Measurements from ENCODE around the gene SCAF1.
A peak's percentile ranks its signal among the peaks of the same experiment; 100 is the strongest.

SCAF1 gene

DNA sequence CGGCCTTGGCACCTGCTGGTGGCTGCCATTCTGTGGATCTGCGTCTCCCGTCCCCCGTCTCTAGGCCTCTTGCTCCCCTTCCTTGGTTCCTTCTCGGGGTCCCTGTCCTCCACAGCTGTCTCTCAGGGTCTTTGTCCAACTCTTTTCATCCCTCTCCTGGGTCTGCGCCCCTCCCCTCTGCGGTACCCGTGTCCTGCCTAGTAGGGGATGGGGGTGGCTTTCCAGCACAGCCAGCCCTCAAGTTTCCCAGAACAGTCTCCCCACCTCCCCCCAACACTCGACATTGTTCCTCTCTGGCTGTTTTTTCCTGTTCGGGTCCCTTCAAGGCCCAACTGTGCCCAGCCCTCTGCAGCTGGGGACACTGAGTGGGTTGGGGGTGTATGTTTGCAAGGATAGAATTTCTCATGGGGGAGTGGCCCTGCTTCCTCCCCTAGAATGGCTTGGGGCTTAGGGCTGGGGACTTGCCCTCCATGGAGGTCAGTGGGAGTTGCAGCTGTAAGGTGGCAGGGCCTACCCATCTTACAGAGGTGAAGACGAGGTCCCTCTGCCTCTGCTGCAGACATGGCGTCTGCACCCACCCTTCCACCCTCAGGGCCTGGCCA is 46.6 kb downstream of the SCAF1 start:
- no peak for DNase-seq

DNA sequence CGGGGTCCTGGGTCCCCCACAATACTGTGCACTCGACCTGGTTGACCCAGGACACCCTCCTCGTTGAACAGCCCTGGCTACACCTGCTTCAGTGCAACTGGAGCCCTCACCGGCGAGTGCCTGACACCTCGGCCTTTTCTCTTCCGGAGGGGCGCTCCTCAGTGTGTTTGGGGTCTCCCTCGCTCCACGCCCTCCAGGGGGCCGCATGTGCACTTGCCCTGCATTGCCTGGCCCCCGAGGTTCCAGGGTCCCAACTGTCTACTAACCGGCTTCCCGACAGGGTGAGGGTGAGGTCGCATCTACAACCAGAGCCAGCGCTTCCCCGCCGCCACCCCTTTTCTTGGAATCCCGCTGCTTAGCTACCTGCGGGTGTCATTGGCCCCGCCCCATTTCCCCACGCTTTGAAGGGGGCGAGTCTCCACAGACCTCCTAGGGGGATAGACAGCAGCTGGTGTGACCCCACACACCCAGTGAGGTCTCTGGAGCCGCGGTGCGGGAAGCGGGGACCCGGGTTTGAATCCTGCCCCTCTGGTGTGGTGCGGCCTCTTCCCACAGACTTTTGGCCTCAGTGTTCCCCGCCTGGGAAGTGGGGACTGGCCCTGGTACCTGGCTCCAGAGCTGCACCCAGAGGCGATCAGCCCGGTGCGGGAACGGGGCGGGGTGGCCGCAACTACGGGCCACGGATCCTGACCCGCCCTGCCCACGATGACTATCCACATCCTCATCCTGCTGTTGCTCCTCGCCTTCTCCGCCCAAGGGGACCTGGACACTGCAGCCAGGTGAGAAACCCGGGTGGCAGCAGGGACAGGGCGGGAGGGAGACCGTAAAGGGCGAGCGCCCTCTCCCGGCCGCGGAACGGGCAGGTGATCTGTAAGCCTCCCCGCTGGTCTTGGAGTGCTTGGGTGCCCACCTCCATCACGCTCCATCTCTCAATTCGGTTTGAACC is 47.4 kb downstream of the SCAF1 start, which contains the start of gene ADM5:
ADM5 (plus strand) TSS at position 462 of the 946 bp plus-strand sequence; CDS start at position 706, 244 bp downstream.
- DNase-seq: peak in 1 of 4 experiments; percentile 22

DNA sequence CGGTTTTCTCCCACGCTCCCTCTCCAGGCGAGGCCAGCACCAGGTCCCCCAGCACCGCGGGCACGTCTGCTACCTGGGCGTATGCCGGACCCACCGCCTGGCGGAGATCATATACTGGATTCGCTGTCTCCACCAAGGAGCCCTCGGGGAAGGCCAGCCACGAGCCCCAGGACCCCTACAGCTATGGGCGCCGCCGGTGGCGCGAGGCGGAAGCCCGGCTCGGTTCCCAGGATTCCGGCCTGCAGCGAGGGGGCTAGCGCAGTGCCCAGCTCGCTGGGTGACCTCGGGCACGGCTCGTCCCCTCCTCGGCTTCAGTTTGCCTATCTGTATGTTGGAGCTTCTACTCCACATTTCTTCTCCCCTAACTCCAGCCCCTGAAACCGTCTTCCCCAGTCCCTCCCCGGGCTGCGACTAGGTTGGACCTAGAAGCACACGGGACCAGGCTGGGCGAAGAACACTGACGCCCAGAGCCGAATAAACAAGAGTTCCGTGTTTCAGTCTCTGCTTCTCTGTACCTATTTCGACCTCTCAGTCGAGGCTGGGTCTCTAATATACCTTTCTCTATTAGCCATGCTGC is 48.2 kb downstream of the SCAF1 start:
- DNase-seq: no peak

DNA sequence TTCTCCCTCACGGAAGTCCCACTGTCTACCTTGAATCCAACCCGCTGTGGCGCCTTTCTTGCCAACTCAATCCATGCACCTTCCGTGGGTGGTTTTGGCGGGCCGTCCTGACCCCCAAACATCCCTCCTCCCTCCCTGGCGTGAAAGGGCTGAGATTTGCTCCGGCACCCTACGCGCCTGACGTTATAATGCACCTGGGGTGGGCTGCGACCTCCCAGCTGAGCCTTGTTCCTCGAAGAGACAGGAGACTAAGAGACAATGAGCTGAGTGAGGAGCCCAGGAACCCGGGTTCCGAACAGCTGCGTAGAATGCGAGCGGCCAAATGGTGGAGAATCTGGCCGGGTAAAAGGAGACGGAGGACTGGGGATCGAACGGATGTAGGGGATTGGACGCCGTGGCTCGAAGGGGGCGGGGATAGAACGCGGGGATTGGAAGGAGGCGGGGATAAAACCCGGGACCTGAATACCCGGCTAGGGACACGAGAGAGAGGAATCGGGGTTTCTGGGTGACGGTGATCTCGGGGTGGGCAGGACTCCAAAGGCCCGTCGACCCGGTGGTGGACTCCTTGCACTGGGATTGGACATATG is 48.7 kb downstream of the SCAF1 start, which contains the start of gene CPT1C:
CPT1C (plus strand) TSS at position 461 of the 587 bp plus-strand sequence. CDS start 1,137 bp downstream, outside the sequence.
- peak in 1 of 4 experiments; percentile 27 for DNase-seq

DNA sequence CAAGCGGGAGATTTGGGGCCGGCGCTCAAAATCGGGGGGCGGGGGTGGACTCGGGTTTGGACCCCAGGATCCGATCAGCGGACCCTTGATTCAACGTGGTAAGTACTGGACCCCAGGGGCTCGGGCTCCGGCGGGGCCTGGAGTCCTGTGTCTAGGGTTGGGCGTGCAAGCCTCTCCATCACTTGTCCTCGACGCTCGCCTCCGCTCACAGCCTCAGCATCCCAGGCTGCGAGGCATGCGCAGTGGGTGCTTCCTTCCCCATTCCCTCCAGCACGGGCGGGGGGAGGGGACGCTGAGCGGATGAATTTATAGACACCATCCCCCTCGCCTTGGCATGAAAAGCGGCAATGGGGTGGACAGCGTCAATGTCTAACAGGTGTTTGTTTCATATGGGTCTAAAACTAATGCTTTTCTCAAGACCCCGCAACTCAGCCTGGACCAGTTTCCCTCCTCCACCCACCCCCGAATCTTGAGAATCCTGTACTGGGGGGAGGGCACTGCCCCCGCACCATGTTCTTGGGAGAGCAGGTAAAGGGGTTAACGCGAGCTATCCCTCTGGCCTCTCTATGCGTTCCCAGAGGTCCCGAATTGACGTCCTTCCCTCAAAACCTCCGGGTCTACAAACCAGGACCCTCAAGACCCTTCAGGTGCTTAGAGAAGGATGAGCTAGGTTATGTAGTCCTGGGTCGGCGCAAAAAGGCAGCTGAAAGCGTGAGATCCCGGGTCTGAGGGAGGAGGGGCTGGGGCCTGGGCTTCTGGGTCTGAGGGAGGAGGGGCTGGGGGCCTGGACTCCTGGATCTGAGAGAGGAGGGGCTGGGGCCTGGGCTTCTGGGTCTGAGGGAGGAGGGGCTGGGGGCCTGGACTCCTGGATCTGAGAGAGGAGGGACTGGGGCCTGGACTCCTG is 49.5 kb downstream of the SCAF1 start:
- DNase-seq: no peak

DNA sequence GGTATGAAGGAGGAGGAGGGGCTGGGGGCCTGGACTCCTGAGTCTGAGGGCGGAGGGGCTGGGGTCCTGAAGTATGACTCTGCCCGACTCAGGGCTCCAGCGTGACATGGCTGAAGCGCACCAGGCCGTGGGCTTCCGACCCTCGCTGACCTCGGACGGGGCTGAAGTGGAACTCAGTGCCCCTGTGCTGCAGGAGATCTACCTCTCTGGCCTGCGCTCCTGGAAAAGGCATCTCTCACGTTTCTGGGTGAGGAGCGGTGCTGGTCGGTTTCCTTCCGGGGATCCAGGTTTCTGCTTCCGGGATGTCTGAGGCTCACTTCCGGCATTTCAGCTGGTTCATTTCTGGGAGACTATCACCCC is 50.1 kb downstream of the SCAF1 start:
- no peak for DNase-seq

DNA sequence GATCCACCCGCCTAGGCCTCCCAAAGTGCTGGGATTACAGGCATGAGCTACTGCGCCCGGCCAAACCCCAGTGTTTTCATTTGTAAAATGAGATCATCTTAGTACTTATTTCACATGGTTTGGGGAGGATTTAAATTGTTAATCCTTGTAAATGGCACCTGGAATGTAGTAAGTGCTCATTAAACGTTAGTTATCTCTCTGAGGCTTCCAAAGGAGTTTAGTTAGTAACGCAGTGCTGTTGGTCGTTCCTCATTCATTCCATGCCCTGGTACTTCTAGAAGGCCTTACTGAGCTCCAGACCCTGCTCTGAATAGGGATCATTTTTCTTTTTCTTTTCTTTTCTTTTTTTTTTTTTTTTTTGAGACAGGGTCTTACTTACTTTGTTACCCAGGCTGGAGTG is 54.1 kb downstream of the SCAF1 start:
- DNase-seq: no peak

DNA sequence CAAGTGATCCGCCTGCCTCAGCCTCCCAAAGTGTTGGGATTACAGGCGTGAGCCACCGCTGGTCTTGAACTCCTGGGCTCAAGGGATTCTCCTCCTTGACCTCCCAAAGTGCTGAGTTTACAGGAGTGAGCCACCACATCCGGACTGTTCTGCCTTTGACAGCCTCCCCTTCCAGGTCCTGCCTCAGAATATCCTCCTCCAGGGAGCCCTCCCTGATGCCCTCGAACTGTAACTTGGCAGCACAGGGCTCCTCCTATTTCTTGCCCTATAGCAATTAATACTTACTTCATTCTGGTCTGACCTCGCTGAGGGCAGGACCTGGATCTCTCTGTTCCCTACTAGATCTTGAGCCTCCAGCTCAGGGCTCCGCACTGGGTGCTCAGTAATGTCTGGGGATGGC is 54.9 kb downstream of the SCAF1 start:
- no peak for DNase-seq

DNA sequence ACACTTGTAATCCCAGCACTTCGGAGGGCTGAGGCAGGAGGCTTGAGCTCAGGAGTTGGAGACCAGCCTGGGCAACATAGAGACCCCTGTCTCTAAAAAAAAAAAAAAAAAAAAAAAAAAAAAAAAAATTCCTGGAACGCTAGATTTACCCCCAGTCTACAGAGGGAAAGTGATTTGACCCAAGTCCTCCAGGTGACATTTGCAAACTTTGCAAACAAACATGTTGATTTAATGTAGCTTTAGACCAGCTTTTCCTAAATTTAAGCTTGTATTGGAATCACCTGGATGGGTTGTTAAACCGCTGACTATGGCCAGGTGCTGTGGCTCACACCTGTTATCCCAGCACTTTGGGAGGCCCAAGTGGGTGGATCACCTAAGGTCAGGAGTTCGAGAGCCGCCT is 57.4 kb downstream of the SCAF1 start:
- DNase-seq: no peak

DNA sequence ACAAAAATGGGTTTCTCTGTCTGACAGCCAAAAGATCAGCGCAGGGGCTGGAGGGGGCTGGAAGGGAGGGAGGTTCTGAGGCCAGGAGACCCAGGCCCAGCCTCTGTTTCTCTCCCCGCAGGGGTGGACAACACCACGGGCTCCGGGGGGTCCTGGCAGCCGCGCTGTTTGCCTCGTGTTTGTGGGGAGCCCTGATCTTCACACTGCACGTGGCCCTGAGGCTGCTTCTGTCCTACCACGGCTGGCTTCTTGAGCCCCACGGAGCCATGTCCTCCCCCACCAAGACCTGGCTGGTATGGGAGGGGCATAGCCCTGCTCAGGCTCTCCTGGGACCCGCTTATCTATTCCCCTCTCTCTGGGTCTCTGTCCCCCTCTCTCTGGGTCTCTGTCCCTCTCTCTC is 58.6 kb downstream of the SCAF1 start:
- DNase-seq: no peak

DNA sequence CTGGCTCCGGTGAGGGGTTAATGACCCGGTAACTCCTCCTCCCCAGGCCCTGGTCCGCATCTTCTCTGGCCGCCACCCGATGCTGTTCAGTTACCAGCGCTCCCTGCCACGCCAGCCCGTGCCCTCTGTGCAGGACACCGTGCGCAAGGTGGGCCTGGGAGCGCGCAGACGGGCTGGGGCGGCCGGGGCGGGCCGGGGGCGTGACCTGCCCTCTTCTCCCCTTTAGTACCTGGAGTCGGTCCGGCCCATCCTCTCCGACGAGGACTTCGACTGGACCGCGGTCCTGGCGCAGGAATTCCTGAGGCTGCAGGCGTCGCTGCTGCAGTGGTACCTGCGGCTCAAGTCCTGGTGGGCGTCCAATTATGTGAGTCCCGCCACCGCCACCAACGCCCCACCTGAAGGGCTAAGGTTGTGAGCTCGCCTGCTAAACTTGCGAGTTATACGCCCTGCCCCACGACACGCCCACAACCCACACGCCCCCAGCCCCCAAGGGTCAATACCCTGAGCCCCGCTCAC is 59.3 kb downstream of the SCAF1 start:
- no peak for DNase-seq

DNA sequence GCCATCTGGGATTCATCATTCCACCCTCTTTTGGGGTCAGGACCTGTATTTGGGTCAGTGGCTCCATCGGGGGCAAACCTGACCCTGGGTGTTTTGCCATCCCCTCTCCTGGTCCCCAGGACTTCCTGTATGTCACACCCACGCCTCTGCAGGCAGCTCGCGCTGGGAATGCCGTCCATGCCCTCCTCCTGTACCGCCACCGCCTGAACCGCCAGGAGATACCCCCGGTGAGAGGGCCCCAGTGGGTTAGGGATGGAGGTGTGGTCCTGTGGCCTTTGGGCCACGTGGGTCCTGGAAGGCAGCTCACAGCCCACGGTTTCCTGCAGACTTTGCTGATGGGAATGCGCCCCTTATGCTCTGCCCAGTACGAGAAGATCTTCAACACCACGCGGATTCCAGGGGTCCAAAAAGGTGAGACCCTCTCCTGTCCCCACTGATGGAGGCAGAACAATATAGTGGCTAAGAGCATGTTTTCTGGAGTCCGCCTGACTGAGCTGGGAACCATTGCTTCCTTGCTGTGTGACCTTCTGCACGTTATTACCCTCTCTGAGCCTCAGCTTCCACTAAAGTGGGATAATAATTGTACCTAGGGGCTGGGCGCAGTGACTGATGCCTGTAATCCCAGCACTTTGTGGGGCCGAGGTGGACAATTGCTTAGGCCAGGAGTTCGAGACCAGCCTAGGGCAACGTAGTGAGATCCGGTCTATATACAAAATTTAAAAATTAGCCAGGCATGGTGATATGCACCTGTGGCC is 63.1 kb downstream of the SCAF1 start:
- DNase-seq: no peak

DNA sequence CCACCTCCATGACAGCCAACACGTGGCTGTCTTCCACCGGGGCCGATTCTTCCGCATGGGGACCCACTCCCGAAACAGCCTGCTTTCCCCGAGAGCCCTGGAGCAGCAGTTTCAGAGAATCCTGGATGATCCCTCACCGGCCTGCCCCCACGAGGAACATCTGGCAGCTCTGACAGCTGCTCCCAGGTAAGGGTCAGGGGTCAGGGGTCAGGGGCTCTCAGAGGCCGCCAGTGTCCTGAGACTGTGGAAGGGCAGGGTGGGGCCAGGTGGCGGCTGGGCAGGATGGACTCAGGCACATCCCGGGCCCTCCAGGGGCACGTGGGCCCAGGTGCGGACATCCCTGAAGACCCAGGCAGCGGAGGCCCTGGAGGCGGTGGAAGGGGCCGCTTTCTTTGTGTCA is 63.9 kb downstream of the SCAF1 start:
- no peak for DNase-seq

Measured in activated CD4-positive, CD25-positive, alpha-beta regulatory T cell (primary cell).